Hematopoietic multipotent progenitor cell treated with erythropoietin and hydrocortisone succinate and interleukin-3 and kit ligand, for 4 days (in vitro differentiated cells): ENCODE measurements around the gene HDAC8.
"Not testable (repeated sequence)": the region's sequence is repeated elsewhere in the genome, so short reads cannot be mapped to it uniquely, and the experiment has no call there.

Source experiments
- DNase-seq: peaks from one replicate; pipeline ENCODE4 v3.0.0-alpha.2; 2015

HDAC8 gene

DNA sequence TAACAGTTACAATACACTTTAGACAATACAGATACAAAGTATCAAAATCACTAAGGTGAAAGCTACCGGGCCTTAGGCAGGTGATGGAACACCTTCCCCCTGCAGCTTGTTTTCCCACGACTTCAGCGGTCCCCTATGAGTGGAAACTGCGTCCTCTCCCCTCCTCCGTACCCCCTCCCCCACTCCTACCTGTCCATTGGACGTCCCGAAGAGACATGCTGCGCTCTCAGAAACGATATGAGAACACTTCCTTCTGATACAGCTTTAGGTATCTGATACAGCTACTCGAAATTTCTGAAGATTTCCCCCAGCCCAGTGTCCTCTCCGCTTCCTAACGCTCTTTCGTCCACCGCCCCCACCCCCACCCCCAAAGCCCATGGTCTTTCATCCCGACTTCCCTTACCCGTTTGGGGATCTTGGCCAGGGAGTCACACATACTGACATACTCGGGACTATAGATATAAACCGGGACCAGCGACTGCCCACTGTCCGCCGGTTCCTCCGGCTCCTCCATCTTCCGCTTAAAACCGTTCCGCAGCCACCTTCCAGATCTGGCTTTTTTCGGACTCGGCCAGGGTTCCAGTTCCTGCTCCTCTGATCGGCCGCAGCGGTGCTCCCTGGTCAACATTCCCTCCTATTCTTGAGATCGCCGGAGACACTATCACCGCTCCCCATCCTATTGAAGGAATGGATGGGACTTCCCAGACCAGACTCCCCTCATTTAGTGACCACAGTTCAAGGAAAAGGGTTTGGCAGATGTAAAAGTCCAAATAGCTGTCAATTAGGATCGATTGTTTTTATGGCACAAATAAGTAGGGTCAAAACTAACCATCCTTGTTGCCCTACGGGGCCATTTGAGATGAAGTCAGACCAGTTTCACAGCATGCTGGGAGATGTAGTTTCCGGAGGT lies at the start of gene HDAC8:
HDAC8 (minus strand) TSS at position 596 of the 910 bp plus-strand sequence; CDS start at position 514, 82 bp downstream.
- DNase-seq = peak; percentile 91

DNA sequence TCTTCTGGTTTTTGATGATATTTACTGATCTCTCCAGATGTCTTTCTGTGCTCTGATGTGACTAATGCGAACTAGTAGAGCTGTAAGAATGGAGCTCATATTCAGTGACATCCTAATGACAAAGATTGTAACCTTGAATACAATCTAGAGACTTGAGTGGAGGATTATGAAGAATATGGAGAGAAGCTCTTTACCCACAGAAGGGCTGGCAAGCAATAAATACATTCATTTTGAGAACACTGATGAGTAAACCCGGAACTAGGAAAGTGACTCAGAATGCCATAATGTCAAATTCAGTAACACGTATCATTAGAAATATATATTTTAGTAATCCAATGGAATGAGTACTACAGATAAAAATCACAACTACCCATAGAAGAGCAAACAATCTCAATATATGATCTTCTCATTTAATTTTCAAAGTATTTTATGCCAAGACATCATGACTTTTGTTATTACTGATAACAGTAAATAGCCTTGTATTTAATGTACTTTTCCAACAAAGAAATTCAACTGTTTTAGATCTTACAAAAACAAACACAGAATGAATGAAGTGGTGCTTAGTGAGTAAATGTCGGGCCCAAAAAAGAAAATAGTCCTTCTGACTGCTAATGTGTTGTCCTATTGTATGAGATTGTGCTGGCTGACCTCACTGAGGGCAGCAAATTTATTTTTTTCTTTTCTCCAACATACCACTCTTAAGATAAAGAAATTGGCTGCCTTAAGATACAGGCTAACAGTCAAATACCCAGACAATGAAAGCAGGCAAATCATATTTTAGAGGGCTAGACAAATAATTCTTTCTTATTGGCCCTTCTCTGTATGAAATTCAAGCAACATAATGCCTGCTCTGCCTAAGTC lies 49.2 kb upstream of the HDAC8 start:
- no peak for DNase-seq

DNA sequence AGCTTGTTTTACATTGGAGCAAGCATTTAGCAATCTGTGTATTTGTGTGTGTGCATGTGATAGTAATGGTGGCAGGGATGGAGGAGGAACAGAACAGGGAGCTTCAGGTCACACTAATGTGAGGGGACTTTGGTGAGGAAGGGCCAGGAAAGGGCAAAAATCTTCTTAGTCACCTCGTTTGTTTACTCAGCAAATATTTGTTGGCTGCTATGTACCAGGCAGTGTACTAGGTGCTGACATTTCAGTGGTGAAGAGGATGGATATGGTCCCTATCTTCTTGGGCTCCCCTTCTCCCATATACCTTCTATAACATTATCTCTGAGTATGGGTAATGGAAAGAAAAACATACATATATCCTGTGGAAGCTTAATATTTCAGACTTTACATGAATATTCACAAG lies 48.5 kb upstream of the HDAC8 start:
- DNase-seq = no peak

DNA sequence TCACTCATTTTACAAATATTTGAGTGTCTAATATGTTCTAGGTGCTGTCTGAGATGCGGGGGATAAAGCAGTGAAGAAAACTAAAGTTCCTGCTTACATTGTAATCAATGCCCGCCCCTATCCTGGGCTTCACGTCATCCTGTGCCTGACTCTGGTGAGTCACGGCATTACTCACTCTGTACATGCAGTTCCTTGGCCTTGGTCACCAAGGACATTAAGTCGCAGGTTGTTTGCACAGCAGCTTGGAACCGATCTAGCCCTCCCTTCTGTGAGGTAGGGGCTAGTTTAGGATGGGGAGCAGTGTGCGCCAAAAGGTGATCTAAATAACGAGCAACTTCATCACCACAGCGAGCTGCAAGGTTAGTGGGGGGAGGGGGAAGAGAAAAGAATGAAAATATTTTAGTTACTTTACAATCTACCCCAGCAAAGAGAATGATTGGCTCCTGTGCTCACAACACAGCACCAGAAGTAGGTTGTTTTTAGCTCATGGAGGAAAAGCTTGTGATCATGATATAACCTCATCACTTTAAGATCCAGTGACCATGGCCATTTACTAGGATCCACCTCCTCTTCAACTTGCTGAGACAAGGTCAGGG lies 48.0 kb upstream of the HDAC8 start:
- DNase-seq = no peak

DNA sequence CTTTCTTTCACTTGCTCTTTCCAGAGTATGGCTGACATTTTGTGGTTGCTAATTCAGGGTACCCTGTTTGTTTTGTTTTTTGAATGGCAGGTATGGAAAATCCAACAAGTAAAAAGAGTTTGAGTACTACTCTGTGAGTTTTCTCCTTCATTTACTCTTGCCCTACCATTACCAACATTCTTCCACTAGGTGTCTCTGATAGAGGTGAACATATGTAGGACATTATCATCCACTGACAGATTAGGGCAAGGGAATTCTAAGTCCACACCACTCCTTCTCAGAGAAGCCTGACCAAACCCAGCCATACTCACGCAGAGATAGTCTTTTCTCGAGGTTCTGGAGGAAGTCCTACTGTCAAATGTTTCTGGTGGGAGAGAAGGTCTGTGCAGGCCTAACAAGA lies 36.7 kb upstream of the HDAC8 start:
- DNase-seq = peak; percentile 34

DNA sequence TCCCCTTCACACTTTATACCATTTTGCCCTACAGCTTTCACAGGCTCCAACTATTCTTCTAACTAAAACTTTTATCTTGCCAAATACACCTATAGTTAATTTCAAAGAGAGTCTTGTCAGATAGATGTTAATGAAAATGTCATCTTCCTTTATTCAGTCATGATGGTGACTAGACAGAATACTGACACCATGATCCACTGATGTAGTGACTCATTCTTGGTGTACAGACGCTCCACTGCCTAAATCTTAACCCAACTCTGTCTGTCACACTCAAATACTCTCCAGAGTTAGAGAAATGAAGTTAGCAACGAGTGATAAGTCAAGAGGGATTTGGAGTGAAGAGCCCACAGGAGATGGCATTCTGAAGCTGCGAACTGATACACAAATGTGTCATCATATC lies 32.1 kb upstream of the HDAC8 start:
- DNase-seq = no peak

DNA sequence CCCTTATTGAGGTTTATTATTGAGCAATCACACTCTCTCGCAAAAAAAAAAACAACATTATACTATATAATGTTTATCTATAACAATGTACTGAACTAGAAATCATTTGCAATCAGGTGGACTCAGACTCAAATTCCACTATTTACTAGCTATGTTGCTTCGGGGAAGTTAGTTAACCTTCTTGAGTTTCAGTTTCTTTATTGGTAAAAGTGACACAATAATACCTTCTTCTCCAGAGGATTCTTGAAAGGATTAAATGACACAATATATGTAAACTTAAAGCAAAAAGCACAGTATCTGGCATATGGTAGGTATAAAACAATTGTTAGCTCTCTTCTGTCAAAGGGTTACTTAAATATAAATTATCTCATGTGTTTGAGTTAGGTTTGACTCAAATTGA lies 31.5 kb upstream of the HDAC8 start:
- DNase-seq = no peak

DNA sequence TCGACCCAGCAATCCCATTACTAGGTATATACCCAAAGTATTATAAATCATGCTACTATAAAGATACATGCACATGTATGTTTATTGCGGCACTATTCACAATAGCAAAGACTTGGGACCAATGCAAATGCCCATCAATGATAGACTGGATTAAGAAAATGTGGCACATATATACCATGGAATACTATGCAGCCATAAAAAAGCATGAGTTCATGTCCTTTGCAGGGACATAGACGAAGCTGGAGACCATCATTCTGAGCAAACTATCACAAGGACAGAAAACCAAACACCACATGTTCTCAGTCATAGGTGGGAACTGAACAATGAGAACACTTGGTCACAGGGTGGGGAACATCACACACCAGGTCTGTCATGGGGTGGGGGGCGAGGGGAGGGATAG lies 18.4 kb upstream of the HDAC8 start:
- not testable (repeated sequence) for DNase-seq

DNA sequence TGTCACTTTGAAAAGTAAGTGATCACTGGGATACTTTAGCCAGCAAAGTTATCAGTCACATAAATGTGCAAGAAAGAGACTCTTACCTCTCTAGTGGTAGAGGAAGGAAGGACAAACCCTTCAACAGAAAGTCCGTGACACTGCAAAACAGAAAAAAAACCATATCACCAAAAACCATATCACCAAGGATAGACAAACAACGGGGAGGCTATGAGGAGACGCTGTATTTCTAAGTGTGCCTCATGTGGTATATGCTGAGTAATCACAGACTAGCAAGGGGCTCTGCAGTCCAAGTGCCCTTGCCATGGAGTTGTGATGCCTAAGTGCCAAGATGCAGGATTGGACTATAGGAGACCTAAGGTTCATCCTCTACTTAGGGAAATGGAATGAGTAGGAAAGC lies 11.5 kb upstream of the HDAC8 start:
- DNase-seq = peak; percentile 52

DNA sequence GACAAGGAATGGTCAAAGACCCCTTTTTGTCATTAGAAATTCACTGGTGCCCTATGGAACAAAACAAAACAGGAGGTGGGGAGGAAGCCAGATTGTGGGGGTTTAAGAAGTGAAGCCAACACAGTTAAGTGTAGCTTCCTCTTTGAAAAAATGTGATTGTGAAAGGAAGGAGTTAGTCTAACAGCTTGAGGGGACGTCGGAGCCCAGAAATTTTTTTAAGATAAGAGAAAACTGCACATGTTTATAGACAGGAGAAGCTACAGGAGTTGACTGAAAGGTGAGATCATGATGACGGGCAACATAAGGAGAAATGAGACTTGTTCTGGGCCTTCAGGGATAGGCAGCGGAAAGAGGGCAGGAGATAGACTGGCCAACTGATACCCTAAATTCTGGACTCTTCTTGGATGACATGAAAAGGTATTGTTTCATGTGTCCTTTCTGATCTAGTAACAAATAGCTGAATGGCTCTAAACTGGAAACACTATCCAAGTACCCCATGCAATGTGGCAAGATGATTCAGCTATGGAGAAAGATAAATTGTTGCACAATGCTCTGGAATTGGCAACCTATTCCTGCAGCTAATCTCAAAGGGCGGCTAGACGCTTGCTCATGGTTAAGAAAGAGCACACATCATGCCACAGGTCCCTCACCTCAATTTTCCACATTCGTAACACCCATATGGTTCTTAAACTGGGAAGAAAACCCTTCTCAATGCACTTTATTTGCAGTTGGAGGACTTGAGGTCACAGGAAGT lies 3.7 kb upstream of the HDAC8 start:
- peak; percentile 49 for DNase-seq

DNA sequence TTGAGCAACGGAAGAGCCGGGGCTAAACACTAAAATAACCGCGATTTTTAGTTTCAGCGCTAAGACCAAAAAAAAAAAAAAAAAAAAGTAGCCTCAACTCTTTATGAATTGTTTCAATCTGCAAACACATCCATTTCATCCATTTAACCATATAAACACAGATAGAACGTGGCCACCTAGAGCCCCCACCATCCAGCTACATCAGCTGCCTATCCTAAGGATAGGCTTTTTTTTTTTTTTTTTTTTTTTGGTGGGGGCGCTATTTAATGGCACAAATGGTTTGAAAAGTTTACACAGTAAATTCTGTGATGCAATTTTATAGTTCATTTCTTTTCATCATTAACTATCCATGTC lies 492 bp upstream of the HDAC8 start:
- DNase-seq = no peak

DNA sequence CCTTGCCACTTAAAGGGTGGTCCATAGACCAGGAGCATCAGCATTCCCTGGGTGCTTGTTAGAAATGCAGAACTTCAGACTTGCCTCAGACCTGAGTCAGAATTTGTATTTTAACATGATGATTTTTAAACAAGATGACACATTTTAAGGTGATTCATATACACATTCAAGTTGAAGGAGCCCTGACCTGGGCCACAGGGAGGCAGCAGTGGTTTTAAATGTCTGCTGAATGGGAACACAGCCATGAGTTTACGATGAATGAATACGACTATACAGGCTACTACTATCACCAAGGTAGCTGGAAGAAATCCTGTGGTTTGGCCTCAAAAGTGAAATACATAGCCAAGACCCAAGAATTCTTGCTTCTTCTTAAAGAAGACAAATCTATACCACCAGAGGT lies 2.9 kb downstream of the HDAC8 start:
- DNase-seq = peak; percentile 20

DNA sequence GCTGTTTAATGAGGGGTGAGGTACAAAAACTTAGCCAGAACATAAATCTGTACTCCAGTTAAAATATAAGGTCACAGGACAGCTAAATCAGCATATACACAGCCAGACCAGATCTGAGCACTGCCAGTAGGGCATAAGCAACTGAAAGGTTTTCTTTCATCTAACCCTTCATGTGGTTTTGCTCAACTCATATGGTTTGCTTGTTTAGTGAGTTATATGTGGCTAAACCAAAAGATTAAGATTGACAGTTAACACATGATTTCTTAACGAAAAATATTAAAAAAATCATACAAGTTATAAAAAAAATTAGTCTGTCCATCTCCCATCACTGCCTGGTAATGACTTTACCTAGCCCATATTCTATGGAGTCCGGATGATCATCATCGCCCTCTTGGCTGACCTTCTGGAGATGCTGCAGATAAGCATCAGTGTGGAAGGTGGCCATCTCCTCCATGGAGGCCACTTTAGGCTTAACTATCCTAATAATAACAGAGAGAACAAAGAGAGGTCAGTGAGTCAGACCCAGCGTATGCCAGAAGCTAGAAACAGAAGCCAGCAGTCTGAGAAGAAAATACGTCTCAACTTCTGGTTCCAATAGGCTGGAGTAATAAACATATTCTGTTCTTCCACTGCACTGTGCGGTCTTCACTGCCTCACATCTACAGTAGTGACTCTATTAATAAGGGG lies 4.1 kb downstream of the HDAC8 start:
- no peak for DNase-seq

DNA sequence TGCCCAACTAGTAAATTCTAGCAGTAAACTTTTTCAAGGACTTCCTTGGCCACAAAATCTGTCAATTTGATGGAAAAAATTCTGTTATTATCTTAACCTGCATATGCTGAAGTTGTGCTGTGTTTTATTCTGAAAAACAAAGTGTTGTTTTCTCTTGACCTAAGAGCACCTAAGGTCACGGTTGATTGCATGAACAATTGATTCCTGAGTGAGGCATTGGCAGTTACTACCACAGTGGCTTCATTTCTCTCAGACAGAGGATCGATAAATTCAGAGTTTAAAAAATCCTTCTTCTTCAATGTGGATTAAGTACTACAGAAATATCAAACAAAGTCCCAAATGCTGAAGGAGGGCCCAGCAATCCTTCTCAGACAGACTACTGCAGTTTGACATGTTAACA lies 6.2 kb downstream of the HDAC8 start:
- no peak for DNase-seq

DNA sequence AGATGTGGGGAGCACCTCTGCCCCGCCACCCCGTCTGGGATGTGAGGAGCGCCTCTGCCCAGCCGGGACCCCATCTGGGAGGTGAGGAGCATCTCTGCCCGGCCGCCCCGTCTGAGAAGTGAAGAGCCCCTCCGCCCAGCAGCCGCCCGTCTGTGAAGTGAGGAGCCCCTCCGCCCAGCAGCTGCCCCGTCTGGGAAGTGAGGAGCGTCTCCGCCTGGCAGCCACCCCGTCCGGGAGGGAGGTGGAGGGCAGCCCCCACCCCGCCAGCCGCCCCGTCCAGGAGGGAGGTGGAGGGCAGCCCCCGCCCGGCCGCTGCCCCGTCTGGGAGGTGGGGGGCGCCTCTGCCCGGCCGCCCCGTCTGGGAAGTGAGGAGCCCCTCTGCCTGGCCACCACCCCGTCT lies 13.0 kb downstream of the HDAC8 start:
- DNase-seq = not testable (repeated sequence)

DNA sequence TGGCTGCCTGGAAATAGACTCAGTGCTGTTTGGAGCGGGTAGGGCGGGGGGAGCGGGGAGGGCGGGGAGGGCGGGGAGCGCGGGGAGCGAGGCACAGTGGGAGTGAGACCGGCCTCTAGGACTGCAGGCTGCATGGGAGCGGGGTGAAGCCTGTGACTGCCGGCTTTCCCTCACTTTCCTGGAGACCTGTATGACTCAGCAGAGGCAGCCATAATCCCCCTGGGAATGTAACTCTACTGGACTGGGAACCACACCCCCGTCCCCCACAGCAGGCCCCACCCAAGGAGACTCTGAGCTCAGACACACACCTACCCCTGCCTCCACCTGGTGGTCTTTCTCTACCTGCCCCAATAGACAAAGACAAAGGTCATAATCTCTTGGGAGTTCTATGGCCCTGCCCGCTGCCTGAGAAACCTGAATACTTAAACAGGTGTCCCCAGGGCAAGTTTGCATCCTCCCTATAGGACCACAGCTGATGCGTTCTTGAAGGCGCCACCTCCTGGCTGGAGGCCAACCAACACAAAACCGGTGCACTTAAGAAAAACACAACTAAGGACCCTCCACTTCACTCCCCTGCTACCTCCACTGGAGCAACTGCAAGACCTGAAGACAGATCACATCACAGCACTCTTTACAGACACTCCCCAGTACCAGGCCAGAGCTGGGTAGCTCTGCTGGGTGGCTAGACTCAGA lies 18.0 kb downstream of the HDAC8 start:
- DNase-seq = no peak

DNA sequence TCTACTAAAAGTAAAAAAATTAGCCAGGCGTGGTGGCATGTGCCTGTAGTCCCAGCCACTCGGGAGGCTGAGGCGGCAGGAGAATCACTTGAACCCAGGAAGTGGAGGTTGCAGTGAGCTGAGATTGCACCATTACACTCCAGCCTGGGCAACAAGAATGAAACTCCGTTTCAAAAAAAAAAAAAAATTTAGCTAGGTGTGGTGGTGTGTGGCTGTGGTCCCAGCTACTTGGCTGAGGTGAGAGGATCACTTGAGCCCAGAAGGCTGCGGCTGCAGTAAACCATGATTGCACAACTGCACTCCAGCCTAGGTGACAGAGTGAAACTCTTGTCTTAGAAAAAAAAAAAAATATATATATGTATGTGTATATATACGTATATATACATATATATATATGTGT lies 20.2 kb downstream of the HDAC8 start:
- DNase-seq = not testable (repeated sequence)

DNA sequence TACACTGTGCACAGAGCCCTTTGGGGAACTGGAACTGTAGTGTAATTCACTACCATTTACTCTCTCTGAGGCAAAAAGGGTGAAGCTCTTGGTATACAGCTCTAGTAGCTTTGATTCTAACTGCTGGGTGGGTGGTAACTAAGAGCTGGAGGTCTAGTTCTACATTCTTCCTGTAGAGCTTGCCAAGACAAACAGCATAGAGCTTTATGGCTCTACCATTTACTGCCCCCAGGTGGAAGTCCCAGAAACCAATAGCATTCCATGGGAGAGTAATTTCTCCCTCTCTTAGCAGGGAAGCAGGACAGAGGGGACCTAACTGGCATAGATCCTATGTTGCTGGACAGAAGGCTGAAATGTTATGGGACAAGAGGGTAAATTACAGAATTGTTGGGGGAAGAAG lies 26.7 kb downstream of the HDAC8 start:
- DNase-seq = no peak

DNA sequence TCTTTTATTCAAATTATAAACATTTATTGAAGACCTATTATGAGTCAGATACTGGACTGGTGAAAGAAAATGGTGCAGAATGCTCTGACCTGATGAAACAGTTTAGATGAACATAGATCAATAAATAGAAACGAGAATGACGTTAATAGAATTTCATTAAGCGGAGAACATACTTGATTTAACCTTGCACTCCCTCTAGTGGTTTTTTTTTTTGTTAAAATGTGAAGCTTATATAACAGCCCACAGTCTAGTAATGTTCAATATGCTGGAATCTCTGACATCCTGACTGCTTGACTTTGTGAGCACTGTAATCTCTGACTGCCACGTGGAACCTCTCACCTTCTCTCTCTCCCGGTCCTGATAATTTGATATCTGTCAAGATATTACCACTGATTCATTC lies 32.3 kb downstream of the HDAC8 start:
- peak; percentile 69 for DNase-seq

DNA sequence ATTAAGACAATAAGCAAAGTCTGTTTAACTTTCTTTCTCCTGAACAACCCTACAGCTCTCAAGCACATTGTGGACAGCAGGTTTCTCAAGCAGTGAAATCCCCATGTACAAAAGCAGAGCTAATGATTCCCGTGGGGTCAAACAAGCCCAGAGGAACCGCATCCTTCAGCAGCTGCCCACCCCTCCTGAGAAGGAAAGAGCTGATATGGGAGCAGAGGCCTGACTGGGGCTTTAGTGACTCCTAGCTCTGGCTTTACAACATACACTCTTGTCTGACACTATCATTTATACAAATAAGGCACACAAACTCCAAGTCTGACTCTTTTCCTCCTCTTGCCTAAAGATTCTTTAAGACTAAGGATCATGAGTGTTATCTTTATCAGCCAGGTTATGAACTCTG lies 32.8 kb downstream of the HDAC8 start:
- DNase-seq = no peak

DNA sequence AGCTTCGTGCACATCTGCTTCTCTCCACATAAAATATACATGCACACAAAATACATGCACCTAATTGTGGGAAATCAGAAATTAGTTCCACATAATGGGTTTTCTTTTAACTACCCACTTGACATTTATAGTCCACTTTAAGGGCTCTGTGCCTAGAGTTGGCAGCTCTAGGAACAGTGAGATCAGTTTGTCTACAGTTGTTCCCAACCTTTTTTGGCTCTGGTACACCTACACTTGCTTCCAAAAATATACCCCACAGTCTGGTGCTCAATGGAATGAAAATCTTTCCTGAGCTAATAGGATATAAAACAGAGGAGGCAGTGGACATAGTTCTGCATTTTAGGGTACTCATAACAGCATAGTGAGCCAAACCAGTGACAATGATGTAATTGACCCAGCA lies 36.1 kb downstream of the HDAC8 start:
- no peak for DNase-seq

DNA sequence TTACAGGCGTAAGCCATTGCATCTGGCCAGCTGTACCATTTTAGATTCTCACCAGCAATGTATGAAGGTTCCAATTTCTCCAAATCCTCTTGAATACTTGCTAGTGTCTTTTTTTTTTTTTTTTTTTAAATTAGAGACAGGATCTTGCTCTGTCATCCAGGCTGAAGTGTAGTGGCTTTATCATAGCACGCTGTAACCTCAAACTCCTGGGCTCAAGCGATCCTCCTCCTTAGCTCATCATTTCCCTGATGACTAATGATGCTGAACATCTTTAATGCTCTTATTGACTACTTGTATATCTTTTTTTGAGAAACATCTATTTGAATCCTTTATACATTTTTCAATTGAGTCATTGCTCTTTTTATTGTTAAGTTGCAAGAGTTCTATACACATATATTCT lies 40.3 kb downstream of the HDAC8 start:
- DNase-seq = peak; percentile 65
